NCI-H2107 treated with DMSO at 0.1 percent for 48 hours (cell line): ENCODE data around the gene RUNX1.

Experiments used
- DNase-seq: peaks from one replicate; lab custom pipeline; 2025; ENCODE audit not compliant: unreplicated experiment; lab: John Stamatoyannopoulos, UW

The RUNX1 gene

GRCh38 chr21:34927992-34928391 is 121.1 kb downstream of the RUNX1 start:
- DNase-seq, result no peak

- no peak for DNase-seq
Observed at GRCh38 chr21:34926803-34927467, 122.2 kb downstream of the RUNX1 start.

- DNase-seq, result no peak
Observed at GRCh38 chr21:34925597-34925996, 123.5 kb downstream of the RUNX1 start.

- no peak for DNase-seq
Observed at GRCh38 chr21:34924771-34925419, 124.2 kb downstream of the RUNX1 start.

- DNase-seq, result no peak
Observed at GRCh38 chr21:34924194-34924593, 124.9 kb downstream of the RUNX1 start.

GRCh38 chr21:34923626-34924025 is 125.5 kb downstream of the RUNX1 start:
- no peak for DNase-seq

GRCh38 chr21:34923202-34923601 is 125.9 kb downstream of the RUNX1 start:
- DNase-seq, result no peak

- DNase-seq, result no peak
Observed at GRCh38 chr21:34922479-34922878, 126.6 kb downstream of the RUNX1 start.

- no peak for DNase-seq
Observed at GRCh38 chr21:34921151-34921550, 128.0 kb downstream of the RUNX1 start.

GRCh38 chr21:34919406-34919805 is 129.7 kb downstream of the RUNX1 start:
- DNase-seq, result no peak

- DNase-seq, result no peak
Observed at GRCh38 chr21:34916446-34916845, 132.7 kb downstream of the RUNX1 start.

GRCh38 chr21:34915364-34915841 is 133.7 kb downstream of the RUNX1 start:
- DNase-seq, result no peak

GRCh38 chr21:34914239-34914638 is 134.9 kb downstream of the RUNX1 start:
- DNase-seq, result no peak

GRCh38 chr21:34913811-34914210 is 135.3 kb downstream of the RUNX1 start:
- no peak for DNase-seq

- DNase-seq, result no peak
Observed at GRCh38 chr21:34912022-34912945, 136.8 kb downstream of the RUNX1 start.

- DNase-seq, result no peak
Observed at GRCh38 chr21:34911360-34911759, 137.7 kb downstream of the RUNX1 start.

GRCh38 chr21:34910396-34910795 is 138.7 kb downstream of the RUNX1 start:
- no peak for DNase-seq

GRCh38 chr21:34909492-34910292 is 139.4 kb downstream of the RUNX1 start:
- DNase-seq, result no peak

- DNase-seq, result no peak
Observed at GRCh38 chr21:34908419-34909055, 140.6 kb downstream of the RUNX1 start.
